Measurements from ENCODE around the gene KSR2.

The KSR2 gene

GRCh38 chr12:117933545-117933944, 35.2 kb downstream of the KSR2 start:
- DNase-seq (ENCODE audit: low read depth): no peak
- TF ChIP-seq CTCF (conservative IDR thresholded peaks at IDR 0.05; ENCODE audit: control insufficient read depth, insufficient read depth, low read depth, low read length): no peak
- H3K4me3 ChIP-seq (ENCODE audit: control insufficient read depth, low read depth, low read length): no peak overlapping the region

GRCh38 chr12:117926391-117926899, 42.3 kb downstream of the KSR2 start:
- DNase-seq (ENCODE audit: low read depth): no peak
- no peak overlapping the region for H3K4me3 ChIP-seq (ENCODE audit: control insufficient read depth, low read depth, low read length)
- no peak for TF ChIP-seq CTCF (conservative IDR thresholded peaks at IDR 0.05; ENCODE audit: control insufficient read depth, insufficient read depth, low read depth, low read length)

GRCh38 chr12:117921929-117922777, 46.6 kb downstream of the KSR2 start:
- no peak for TF ChIP-seq CTCF (conservative IDR thresholded peaks at IDR 0.05; ENCODE audit: control insufficient read depth, insufficient read depth, low read depth, low read length)
- H3K4me3 ChIP-seq (ENCODE audit: control insufficient read depth, low read depth, low read length): no peak overlapping the region
- DNase-seq (ENCODE audit: low read depth): no peak

GRCh38 chr12:117919479-117919878, 49.3 kb downstream of the KSR2 start:
- DNase-seq (ENCODE audit: low read depth): no peak
- no peak for TF ChIP-seq CTCF (conservative IDR thresholded peaks at IDR 0.05; ENCODE audit: control insufficient read depth, insufficient read depth, low read depth, low read length)
- H3K4me3 ChIP-seq (ENCODE audit: control insufficient read depth, low read depth, low read length): no peak overlapping the region

GRCh38 chr12:117914686-117915085, 54.1 kb downstream of the KSR2 start:
- TF ChIP-seq CTCF (conservative IDR thresholded peaks at IDR 0.05; ENCODE audit: control insufficient read depth, insufficient read depth, low read depth, low read length): no peak
- no peak for DNase-seq (ENCODE audit: low read depth)
- H3K4me3 ChIP-seq (ENCODE audit: control insufficient read depth, low read depth, low read length): no peak overlapping the region

GRCh38 chr12:117912756-117913155, 56.0 kb downstream of the KSR2 start:
- TF ChIP-seq CTCF (conservative IDR thresholded peaks at IDR 0.05; ENCODE audit: control insufficient read depth, insufficient read depth, low read depth, low read length): no peak

More at GRCh38 chr12:117912756-117913155, 56.0 kb downstream of the KSR2 start:
- no peak overlapping the region for H3K4me3 ChIP-seq (ENCODE audit: control insufficient read depth, low read depth, low read length)
- no peak for DNase-seq (ENCODE audit: low read depth)
